Panc1 (cell line): ENCODE data around the gene MSI2. TPM values are rescaled to one million over a fixed set of nuclear protein-coding genes. Genes with fewer than 3 reads are reported as not detected.

Experiments used
- ATAC-seq: fragments of 200-7000 bp; cut with Tn5 transposase; 2 replicates; pipeline ENCODE4 v1.9.1; 2020; ENCODE audit warnings: mild to moderate bottlenecking, moderate library complexity
- BruUV-seq: library from RNA; stranded (reverse); fragments of 400-500 nt; replicated peaks from 2 replicates; lab custom pipeline; 2021; lab: Mats Ljungman, UMichigan
- CTCF ChIA-PET: fragments of 300-600 bp; sonication (Branson Sonifier 250); formaldehyde crosslinking; loops from one replicate; lab custom pipeline; 2022; ENCODE audit warnings: antibody characterized with exemption; lab: Charles Lee
- POLR2A ChIA-PET: fragments of 300-600 bp; sonication (Branson Sonifier 250); formaldehyde crosslinking; loops from one replicate; lab custom pipeline; 2022; ENCODE audit warnings: antibody characterized with exemption; lab: Charles Lee
- DNase-seq: peaks from one replicate; pipeline ENCODE4 v3.0.0-alpha.2; 2010; ENCODE audit warnings: low read depth, low spot score
- H3K27ac ChIP-seq: 2 replicates; pipeline ENCODE4 v1.5.1; 2011; ENCODE audit warnings: mild to moderate bottlenecking, low read length, inconsistent platforms
- H3K27me3 ChIP-seq: fragments of 200-500 bp; sonication (Bioruptor generic); 2 replicates; pipeline ENCODE4 v1.6.0; 2014; ENCODE audit warnings: low read length, inconsistent platforms; ENCODE audit not compliant: control insufficient read depth, insufficient read depth
- H3K36me3 ChIP-seq: fragments of 200-500 bp; sonication (Bioruptor generic); 2 replicates; pipeline ENCODE4 v1.5.1; 2014; ENCODE audit warnings: inconsistent platforms, mild to moderate bottlenecking, low read length, moderate library complexity; ENCODE audit not compliant: control insufficient read depth, insufficient read depth
- H3K4me1 ChIP-seq: 2 replicates; pipeline ENCODE4 v1.5.1; 2011; ENCODE audit warnings: inconsistent platforms, mild to moderate bottlenecking, low read length, moderate library complexity; ENCODE audit not compliant: control insufficient read depth, insufficient read depth
- H3K4me3 ChIP-seq, 2 experiments: 2 replicates each; pipeline ENCODE4 v1.5.1; 2011 to 2012; ENCODE audit warnings: low read depth in 2 of 2, low read length in 2 of 2, mild to moderate bottlenecking in 2 of 2, inconsistent platforms in 1 of 2, moderate library complexity in 1 of 2
- H3K9me3 ChIP-seq: fragments of 200-500 bp; sonication (Bioruptor generic); 2 replicates; pipeline ENCODE4 v1.5.1; 2014; ENCODE audit warnings: low read depth, mild to moderate bottlenecking, inconsistent platforms, low read length, moderate library complexity; ENCODE audit not compliant: control insufficient read depth, insufficient read depth
- POLR2AphosphoS5 ChIP-seq: IDR thresholded peaks from 2 replicates; pipeline ENCODE4 v1.6.1; 2012; ENCODE audit warnings: mild to moderate bottlenecking, low read depth, low read length, moderate library complexity
- SIN3A ChIP-seq: IDR thresholded peaks from 2 replicates; pipeline ENCODE4 v1.6.1; 2012; ENCODE audit warnings: low read depth, mild to moderate bottlenecking, low read length, moderate library complexity, borderline replicate concordance; ENCODE audit not compliant: insufficient read depth
- TCF7L2 ChIP-seq: IDR thresholded peaks from 2 replicates; pipeline ENCODE4 v1.6.1; 2011; ENCODE audit warnings: mild to moderate bottlenecking, low read depth, low read length, inconsistent platforms
- in situ Hi-C: cut with HindIII; loops from 2 replicates; pipeline ENCODE4 v1.10.0; 2016; ENCODE audit warnings: low sequenced_read_pairs, low pct_unique_long_range_greater_than_20kb
- intact Hi-C: fragments of 100-400 bp; cut with micrococcal nuclease; formaldehyde crosslinking; loops from one replicate; pipeline ENCODE4 v1.10.0; 2022; ENCODE audit not compliant: unreplicated experiment
- total RNA-seq: library from RNA; stranded (reverse); gene quantifications from one replicate; pipeline ENCODE4 v1.2.1, GENCODE V29; 2021; ENCODE audit not compliant: unreplicated experiment
- TF ChIP-seq, protein P1 (sequence below): fragments of 450-650 bp; IDR thresholded peaks from 2 replicates; pipeline ENCODE4 v1.5.1; 2017; ENCODE audit warnings: mild to moderate bottlenecking
- TF ChIP-seq, protein P2 (sequence below), 2 experiments: IDR thresholded peaks; 2 replicates each; pipeline ENCODE4 v1.6.1; 2011 to 2012; ENCODE audit warnings: low read depth in 2 of 2, control low read depth in 1 of 2, low read length in 1 of 2, mild to moderate bottlenecking in 1 of 2, moderate library complexity in 1 of 2; ENCODE audit not compliant: insufficient read depth in 1 of 2

MSI2 gene
- total RNA-seq, 1 experiment from 2014 or later: 38.5 TPM

DNA sequence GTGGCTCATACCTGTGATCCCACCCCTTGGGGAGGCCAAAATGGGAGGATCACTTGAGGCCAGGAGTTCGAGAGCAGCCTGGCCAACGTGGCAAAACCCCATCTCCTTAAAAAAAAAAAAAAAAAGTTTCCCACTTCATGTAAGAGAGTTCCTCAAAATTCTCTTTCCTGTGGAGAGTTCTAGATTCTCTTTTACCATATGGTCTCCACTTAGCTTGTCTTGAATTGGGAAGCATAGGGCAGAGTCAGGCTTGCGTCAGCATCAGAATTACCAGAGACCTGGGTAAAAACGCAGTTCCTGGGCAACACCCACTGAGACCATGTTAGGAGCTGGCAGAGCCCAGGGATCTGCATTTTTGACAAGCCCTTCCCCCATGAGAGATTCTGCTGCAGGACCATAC lies 330.4 kb downstream of the MSI2 start:
- no peak for DNase-seq
- TF ChIP-seq, protein P1, sequence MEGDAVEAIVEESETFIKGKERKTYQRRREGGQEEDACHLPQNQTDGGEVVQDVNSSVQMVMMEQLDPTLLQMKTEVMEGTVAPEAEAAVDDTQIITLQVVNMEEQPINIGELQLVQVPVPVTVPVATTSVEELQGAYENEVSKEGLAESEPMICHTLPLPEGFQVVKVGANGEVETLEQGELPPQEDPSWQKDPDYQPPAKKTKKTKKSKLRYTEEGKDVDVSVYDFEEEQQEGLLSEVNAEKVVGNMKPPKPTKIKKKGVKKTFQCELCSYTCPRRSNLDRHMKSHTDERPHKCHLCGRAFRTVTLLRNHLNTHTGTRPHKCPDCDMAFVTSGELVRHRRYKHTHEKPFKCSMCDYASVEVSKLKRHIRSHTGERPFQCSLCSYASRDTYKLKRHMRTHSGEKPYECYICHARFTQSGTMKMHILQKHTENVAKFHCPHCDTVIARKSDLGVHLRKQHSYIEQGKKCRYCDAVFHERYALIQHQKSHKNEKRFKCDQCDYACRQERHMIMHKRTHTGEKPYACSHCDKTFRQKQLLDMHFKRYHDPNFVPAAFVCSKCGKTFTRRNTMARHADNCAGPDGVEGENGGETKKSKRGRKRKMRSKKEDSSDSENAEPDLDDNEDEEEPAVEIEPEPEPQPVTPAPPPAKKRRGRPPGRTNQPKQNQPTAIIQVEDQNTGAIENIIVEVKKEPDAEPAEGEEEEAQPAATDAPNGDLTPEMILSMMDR: no peak
- TF ChIP-seq POLR2AphosphoS5 (no peak), SIN3A (no peak), TCF7L2 (no peak)
- TF ChIP-seq, protein P2, sequence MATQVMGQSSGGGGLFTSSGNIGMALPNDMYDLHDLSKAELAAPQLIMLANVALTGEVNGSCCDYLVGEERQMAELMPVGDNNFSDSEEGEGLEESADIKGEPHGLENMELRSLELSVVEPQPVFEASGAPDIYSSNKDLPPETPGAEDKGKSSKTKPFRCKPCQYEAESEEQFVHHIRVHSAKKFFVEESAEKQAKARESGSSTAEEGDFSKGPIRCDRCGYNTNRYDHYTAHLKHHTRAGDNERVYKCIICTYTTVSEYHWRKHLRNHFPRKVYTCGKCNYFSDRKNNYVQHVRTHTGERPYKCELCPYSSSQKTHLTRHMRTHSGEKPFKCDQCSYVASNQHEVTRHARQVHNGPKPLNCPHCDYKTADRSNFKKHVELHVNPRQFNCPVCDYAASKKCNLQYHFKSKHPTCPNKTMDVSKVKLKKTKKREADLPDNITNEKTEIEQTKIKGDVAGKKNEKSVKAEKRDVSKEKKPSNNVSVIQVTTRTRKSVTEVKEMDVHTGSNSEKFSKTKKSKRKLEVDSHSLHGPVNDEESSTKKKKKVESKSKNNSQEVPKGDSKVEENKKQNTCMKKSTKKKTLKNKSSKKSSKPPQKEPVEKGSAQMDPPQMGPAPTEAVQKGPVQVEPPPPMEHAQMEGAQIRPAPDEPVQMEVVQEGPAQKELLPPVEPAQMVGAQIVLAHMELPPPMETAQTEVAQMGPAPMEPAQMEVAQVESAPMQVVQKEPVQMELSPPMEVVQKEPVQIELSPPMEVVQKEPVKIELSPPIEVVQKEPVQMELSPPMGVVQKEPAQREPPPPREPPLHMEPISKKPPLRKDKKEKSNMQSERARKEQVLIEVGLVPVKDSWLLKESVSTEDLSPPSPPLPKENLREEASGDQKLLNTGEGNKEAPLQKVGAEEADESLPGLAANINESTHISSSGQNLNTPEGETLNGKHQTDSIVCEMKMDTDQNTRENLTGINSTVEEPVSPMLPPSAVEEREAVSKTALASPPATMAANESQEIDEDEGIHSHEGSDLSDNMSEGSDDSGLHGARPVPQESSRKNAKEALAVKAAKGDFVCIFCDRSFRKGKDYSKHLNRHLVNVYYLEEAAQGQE (IDR thresholded peaks at IDR 0.05; ENCODE audit: insufficient read depth in 1 of 2, low read depth in 2 of 2, low read length in 1 of 2): no peak
- ChIA-PET POLR2A (no interaction called here), CTCF (interaction anchor here (0.5 kb wide), 1 partner anchor 206 kb away, joined by 3 read pairs; no protein-coding TSS in a partner anchor)
- Histone ChIP-seq H3K36me3 (no peaks in the 10 kb centered on the region), H3K27ac (no peak overlapping the region), H3K27me3 (no peaks in the 10 kb centered on the region), H3K4me1 (no peaks in the 10 kb centered on the region), H3K9me3 (no peaks in the 10 kb centered on the region), H3K4me3 (no peak overlapping the region)
- in situ Hi-C loops: no loop called here
- intact Hi-C loops: no loop called here
- no peak for ATAC-seq
- BruUV-seq: no TSS peak

DNA sequence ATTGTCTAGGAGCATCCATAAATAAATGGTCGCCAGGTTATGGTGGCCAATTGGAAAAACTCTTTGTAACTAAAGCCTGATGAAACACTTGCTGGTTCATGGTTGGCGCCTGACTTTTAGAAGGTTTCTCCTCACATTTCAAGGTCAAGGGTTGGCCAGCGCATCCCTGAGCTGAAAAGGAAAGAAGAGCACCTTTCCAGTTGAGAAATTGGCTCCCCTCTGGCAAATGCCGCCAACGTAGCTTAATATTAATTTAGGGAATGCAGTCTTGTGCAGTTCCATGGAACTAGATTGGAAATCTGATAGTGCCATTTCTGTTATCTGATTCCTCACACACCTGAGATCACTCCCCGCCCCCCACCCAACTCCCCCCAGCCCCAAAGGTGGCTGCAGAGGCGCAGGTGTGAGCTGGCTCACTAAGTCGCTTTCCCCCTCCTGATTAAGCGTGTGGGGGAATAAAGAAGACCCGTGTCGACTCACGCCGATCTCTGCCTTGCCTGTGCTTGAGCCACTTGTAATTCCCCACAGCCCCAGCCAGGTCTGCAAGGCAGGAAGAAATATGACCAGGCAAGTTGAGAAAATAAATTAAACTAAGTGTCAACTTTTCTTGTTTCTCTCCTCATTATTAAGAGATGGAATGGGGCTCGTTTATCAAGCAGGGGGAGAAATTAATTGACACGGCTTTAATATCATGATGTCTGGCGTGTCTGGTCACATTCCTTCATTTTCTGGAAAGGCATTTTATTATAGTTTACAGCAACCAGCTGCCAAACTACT lies 331.1 kb downstream of the MSI2 start:
- BruUV-seq: no TSS peak
- H3K27me3 ChIP-seq: no peaks in the 10 kb centered on the region
- POLR2A ChIA-PET: no interaction called here
- CTCF ChIA-PET: no interaction called here
- H3K36me3 ChIP-seq: no peaks in the 10 kb centered on the region
- intact Hi-C loops (no loop called here), in situ Hi-C loops (no loop called here)
- no peak overlapping the region for H3K4me3 ChIP-seq
- H3K4me1 ChIP-seq: no peaks in the 10 kb centered on the region
- no peaks in the 10 kb centered on the region for H3K9me3 ChIP-seq
- H3K27ac ChIP-seq: no peak overlapping the region
- no peak for TF ChIP-seq TCF7L2
- TF ChIP-seq, protein P2 (IDR thresholded peaks at IDR 0.05; ENCODE audit: insufficient read depth in 1 of 2, low read depth in 2 of 2, low read length in 1 of 2): no peak
- TF ChIP-seq SIN3A: no peak
- TF ChIP-seq POLR2AphosphoS5: no peak
- TF ChIP-seq, protein P1: no peak
- no peak for ATAC-seq
- DNase-seq: no peak
